SU-DHL-6 (cell line): ENCODE results near the gene TRMU.

ENCODE experiments used
- CTCF ChIP-seq: fragments of 200-600 bp; sonication (generic); IDR thresholded peaks from one replicate; pipeline ENCODE4 v1.5.1; 2017; ENCODE audit warnings: antibody characterized with exemption, mild to moderate bottlenecking, low read length, moderate library complexity; ENCODE audit not compliant: insufficient read depth, poor library complexity, severe bottlenecking
- EZH2phosphoT487 ChIP-seq: fragments of 200-600 bp; sonication (generic), shearing (Covaris generic); conservative IDR thresholded peaks from 2 replicates; pipeline ENCODE4 v1.6.1; 2018; ENCODE audit warnings: mild to moderate bottlenecking, antibody characterized with exemption, low read length, moderate library complexity, mixed read lengths

- TF ChIP-seq CTCF, result no peak
- TF ChIP-seq EZH2phosphoT487, result no peak
Observed at GRCh38 chr22:46346680-46347405, 11.3 kb downstream of the TRMU start.
